CD14-positive monocyte (primary cell): Measurements from ENCODE around the gene IFNA7. TPM values are rescaled to one million over a fixed set of nuclear protein-coding genes. Genes with fewer than 3 reads are reported as not detected.
"Not testable (repeated sequence)": the region's sequence is repeated elsewhere in the genome, so short reads cannot be mapped to it uniquely, and the experiment has no call there.

Experiments
- DNase-seq, 3 donors: peaks; one replicate each; pipeline ENCODE4 v3.0.0-alpha.2; 2011 to 2022
- H2AFZ ChIP-seq: 2 replicates; pipeline ENCODE4 v1.6.0; 2012; ENCODE audit warnings: mild to moderate bottlenecking, low read depth, low read length, inconsistent platforms; ENCODE audit not compliant: insufficient read depth, poor library complexity, severe bottlenecking
- H3K27ac ChIP-seq, 2 donors: 1 replicate in 1 of 2; 2 replicates in 1 of 2; pipeline ENCODE4 v1.5.1; 2012 to 2013; ENCODE audit warnings: low read length in 2 of 2, control low read depth in 1 of 2, inconsistent platforms in 1 of 2, low read depth in 1 of 2, mild to moderate bottlenecking in 1 of 2
- H3K27me3 ChIP-seq, 2 donors: one replicate each; pipeline versions ENCODE4 v1.6.0 to v1.6.1; 2011 to 2013; ENCODE audit warnings: low read length in 2 of 2; ENCODE audit not compliant: control insufficient read depth in 2 of 2, insufficient read depth in 2 of 2
- H3K36me3 ChIP-seq, 2 donors: replicated peaks in 1 of 2; 1 replicate in 1 of 2; 2 replicates in 1 of 2; pipeline versions ENCODE4 v1.5.1 to v1.6.1; 2012 to 2013; ENCODE audit warnings: low read length in 2 of 2, control low read depth in 1 of 2, inconsistent platforms in 1 of 2, mild to moderate bottlenecking in 1 of 2; ENCODE audit not compliant: insufficient read depth in 2 of 2, control insufficient read depth in 1 of 2
- H3K4me1 ChIP-seq, 2 donors: 1 replicate in 1 of 2; 2 replicates in 1 of 2; pipeline versions ENCODE4 v1.5.1 to v1.6.1; 2012 to 2013; ENCODE audit warnings: low read length in 2 of 2, control low read depth in 1 of 2, inconsistent platforms in 1 of 2, mild to moderate bottlenecking in 1 of 2, moderate library complexity in 1 of 2; ENCODE audit not compliant: insufficient read depth in 2 of 2, control insufficient read depth in 1 of 2
- H3K4me2 ChIP-seq: replicated peaks from 2 replicates; pipeline ENCODE3; 2012; ENCODE audit warnings: low read length, moderate library complexity, mild to moderate bottlenecking; ENCODE audit not compliant: poor library complexity, severe bottlenecking; ENCODE audit errors: extremely low read depth
- H3K4me3 ChIP-seq, 3 experiments: fragments of 200-600 bp in 1 of 3; sonication (generic) in 1 of 3; replicated peaks in 1 of 3; 1 replicate in 2 of 3; 2 replicates in 1 of 3; pipeline ENCODE4 v1.5.1; 2011 to 2013; ENCODE audit warnings: low read length in 3 of 3, mild to moderate bottlenecking in 3 of 3, control low read depth in 2 of 3, low read depth in 2 of 3, inconsistent platforms in 1 of 3, moderate library complexity in 1 of 3
- H3K79me2 ChIP-seq: 2 replicates; pipeline ENCODE4 v1.6.0; 2012; ENCODE audit warnings: mild to moderate bottlenecking, control low read depth, inconsistent platforms, low read length, moderate library complexity; ENCODE audit not compliant: insufficient read depth
- H3K9ac ChIP-seq: 2 replicates; pipeline ENCODE4 v1.6.0; 2017; ENCODE audit warnings: low read length, mild to moderate bottlenecking; ENCODE audit not compliant: insufficient read depth, poor library complexity, severe bottlenecking
- H3K9me3 ChIP-seq, 2 donors: replicated peaks in 1 of 2; 1 replicate in 1 of 2; 2 replicates in 1 of 2; pipeline versions ENCODE4 v1.5.1 to v1.6.1; 2012 to 2013; ENCODE audit warnings: low read length in 2 of 2, control low read depth in 1 of 2; ENCODE audit not compliant: control insufficient read depth in 1 of 2, insufficient read depth in 1 of 2
- H4K20me1 ChIP-seq: 2 replicates; pipeline ENCODE4 v1.6.0; 2012; ENCODE audit warnings: mild to moderate bottlenecking, low read length, control low read depth, moderate library complexity; ENCODE audit not compliant: insufficient read depth
- H3K27ac Mint-ChIP-seq, 7 donors: one replicate each; pipeline ENCODE4 v1.8.0; 2020; ENCODE audit warnings: mild to moderate bottlenecking in 7 of 7, mixed read lengths in 7 of 7, moderate library complexity in 6 of 7, inconsistent platforms in 2 of 7
- H3K27me3 Mint-ChIP-seq, 3 donors: one replicate each; pipeline ENCODE4 v1.8.0; 2021 to 2022; ENCODE audit warnings: low read depth in 3 of 3, mild to moderate bottlenecking in 3 of 3, mixed read lengths in 3 of 3, moderate library complexity in 3 of 3, inconsistent platforms in 1 of 3
- H3K36me3 Mint-ChIP-seq, 2 donors: one replicate each; pipeline ENCODE4 v1.8.0; 2020; ENCODE audit warnings: mixed read lengths in 2 of 2, inconsistent platforms in 1 of 2, mild to moderate bottlenecking in 1 of 2
- H3K4me1 Mint-ChIP-seq: one replicate; pipeline ENCODE4 v1.8.0; 2020; ENCODE audit warnings: mild to moderate bottlenecking, mixed read lengths
- H3K4me3 Mint-ChIP-seq, 2 donors: one replicate each; pipeline ENCODE4 v1.8.0; 2020; ENCODE audit warnings: mild to moderate bottlenecking in 2 of 2, mixed read lengths in 2 of 2, moderate library complexity in 1 of 2
- H3K9me3 Mint-ChIP-seq, 7 donors: one replicate each; pipeline ENCODE4 v1.8.0; 2020 to 2022; ENCODE audit warnings: mixed read lengths in 7 of 7, mild to moderate bottlenecking in 6 of 7, moderate library complexity in 6 of 7, inconsistent platforms in 2 of 7
- CTCF ChIP-seq: fragments of 200-600 bp; IDR thresholded peaks from one replicate; pipeline ENCODE4 v1.8.0; 2022; ENCODE audit warnings: antibody characterized with exemption, mild to moderate bottlenecking
- WGBS: methylation state at CpG from one replicate; pipeline ENCODE4 v1.1.5; 2013; ENCODE audit warnings: missing lambda C conversion rate; ENCODE audit not compliant: insufficient coverage; 5-methylcytosine and 5-hydroxymethylcytosine counted together
- intact Hi-C, 2 donors: fragments of 100-400 bp; cut with micrococcal nuclease; formaldehyde crosslinking; loops; one replicate each; pipeline versions ENCODE4 v1.15.0 to v1.15.1; 2023
- polyA plus RNA-seq, 3 donors: library from polyadenylated mRNA; depleted of rRNA in 1 of 3; unstranded in 2 of 3; stranded (reverse) in 1 of 3; fragments of 300-500 nt in 2 of 3; fragments of >200 nt in 1 of 3; fragmentation: Illumina TruSeq in 2 of 3; gene quantifications; 1 replicate in 2 of 3; 2 replicates in 1 of 3; pipeline ENCODE4 v1.2.3, GENCODE V29; 2012 to 2021

IFNA7 gene
- polyA plus RNA-seq, 3 donors: not detected

DNA sequence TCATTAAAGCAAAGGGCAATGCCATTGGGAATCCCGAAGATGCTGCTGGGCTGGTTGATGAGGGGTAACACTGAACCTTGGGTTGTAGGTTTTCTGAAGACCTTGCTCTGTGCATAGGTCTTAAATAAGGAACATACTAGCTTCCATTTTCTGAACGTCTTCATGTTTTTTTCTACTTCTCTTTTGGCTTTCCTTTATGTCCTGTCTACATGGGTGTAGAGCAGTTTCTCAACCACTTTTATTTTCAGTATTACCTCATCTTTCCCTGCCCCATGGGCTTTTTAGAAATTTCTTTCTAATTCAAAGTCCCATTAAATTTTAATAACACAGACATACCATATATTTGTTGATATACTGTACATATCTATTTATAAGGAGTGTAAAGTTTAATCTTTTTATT, 37.9 kb upstream of the IFNA7 start, which contains the start of gene IFNA14:
Gene IFNA14 (minus strand): TSS at position 95 of the 400 bp plus-strand sequence. CDS start 70 bp downstream, at position 25.
- H3K27ac ChIP-seq: no peak within 1 kb of the TSS
- intact Hi-C loops: no loop called here

GRCh38 chr9:21236360-21236714, 34.3 kb upstream of the IFNA7 start:
- H3K27ac Mint-ChIP-seq, H3K36me3 Mint-ChIP-seq, H3K79me2 ChIP-seq, H3K4me3 Mint-ChIP-seq, H3K9me3 ChIP-seq, H3K27ac ChIP-seq, H3K9me3 Mint-ChIP-seq, intact Hi-C loops, H3K4me3 ChIP-seq, H2AFZ ChIP-seq, H3K36me3 ChIP-seq, DNase-seq, H3K9ac ChIP-seq, H3K4me2 ChIP-seq, H4K20me1 ChIP-seq: not testable (repeated sequence)
- no CpG with 5 or more reads among the region's 1 CpG for WGBS
- H3K27me3 Mint-ChIP-seq: peaks cover 11 to 22% (median 18%) of the 10 kb centered on the region in 3 donors
- Histone ChIP-seq H3K27me3 (peaks cover 6 to 16% of the 10 kb centered on the region in 2 donors), H3K4me1 (peaks cover 16 to 19% of the 10 kb centered on the region in 2 donors)
- peaks cover 18% of the 10 kb centered on the region for H3K4me1 Mint-ChIP-seq

More for the DNA sequence above, 37.9 kb upstream of the IFNA7 start, which contains the start of gene IFNA14:
- H3K9me3 ChIP-seq: no peaks in the 10 kb centered on the region
- H3K4me3 Mint-ChIP-seq: peak within 1 kb of the TSS in 1 of 2 donors; percentile 53
- H3K36me3 ChIP-seq: no peaks in the 10 kb centered on the region
- no peak for TF ChIP-seq CTCF
- no peaks in the 10 kb centered on the region for H3K36me3 Mint-ChIP-seq
- peaks cover 18 to 43% of the 10 kb centered on the region in 2 donors for H3K27me3 ChIP-seq
- no CpG with 5 or more reads among the region's 2 CpGs for WGBS
- DNase-seq: peak; percentile 15 to 50 (median 30)
- peak within 1 kb of the TSS in 1 of 7 donors; percentile 23 for H3K27ac Mint-ChIP-seq
- H3K4me2 ChIP-seq: peak within 1 kb of the TSS; percentile 30
- peaks cover 22 to 36% (median 28%) of the 10 kb centered on the region in 3 donors for H3K27me3 Mint-ChIP-seq
- H3K4me1 Mint-ChIP-seq: peaks cover 23% of the 10 kb centered on the region
- no peaks in the 10 kb centered on the region for H3K79me2 ChIP-seq
- no peaks in the 10 kb centered on the region for H4K20me1 ChIP-seq
- peak within 1 kb of the TSS in 1 of 3 experiments; percentile 40 for H3K4me3 ChIP-seq
- H2AFZ ChIP-seq: peak within 1 kb of the TSS; percentile 63
- no peaks in the 10 kb centered on the region for H3K9me3 Mint-ChIP-seq
- H3K9ac ChIP-seq: no peak within 1 kb of the TSS
- peaks cover 20 to 24% of the 10 kb centered on the region in 2 donors for H3K4me1 ChIP-seq
